GM19099 (cell line): ENCODE results near the gene SLC4A3.

Experiments
- POLR2A ChIP-seq: IDR thresholded peaks from 3 replicates; pipeline ENCODE4 v1.6.1; 2011; ENCODE audit warnings: low read depth; ENCODE audit not compliant: insufficient read length; ENCODE audit errors: extremely low read depth

The SLC4A3 gene

GRCh38 chr2:219605607-219605954 lies 21.8 kb upstream of the SLC4A3 start:
- no peak for TF ChIP-seq POLR2A

- TF ChIP-seq POLR2A = no peak
Measured at GRCh38 chr2:219607931-219608330, 19.5 kb upstream of the SLC4A3 start.

GRCh38 chr2:219608399-219608964 lies 18.9 kb upstream of the SLC4A3 start:
- no peak for TF ChIP-seq POLR2A

GRCh38 chr2:219609149-219609750 lies 18.2 kb upstream of the SLC4A3 start:
- TF ChIP-seq POLR2A = no peak

- TF ChIP-seq POLR2A = no peak
Measured at GRCh38 chr2:219611306-219611705, 16.1 kb upstream of the SLC4A3 start.

- TF ChIP-seq POLR2A = no peak
Measured at GRCh38 chr2:219611866-219612576, 15.4 kb upstream of the SLC4A3 start.

- TF ChIP-seq POLR2A = no peak
Measured at GRCh38 chr2:219612577-219613286, 14.7 kb upstream of the SLC4A3 start.

- TF ChIP-seq POLR2A = no peak
Measured at GRCh38 chr2:219613461-219614070, 13.9 kb upstream of the SLC4A3 start.

- no peak for TF ChIP-seq POLR2A
Measured at GRCh38 chr2:219614076-219614860, 13.2 kb upstream of the SLC4A3 start.

- no peak for TF ChIP-seq POLR2A
Measured at GRCh38 chr2:219615036-219615435, 12.4 kb upstream of the SLC4A3 start.

GRCh38 chr2:219615894-219616293 lies 11.5 kb upstream of the SLC4A3 start:
- no peak for TF ChIP-seq POLR2A

- TF ChIP-seq POLR2A = no peak
Measured at GRCh38 chr2:219616550-219616949, 10.9 kb upstream of the SLC4A3 start.

GRCh38 chr2:219618733-219619122 lies 8.7 kb upstream of the SLC4A3 start:
- TF ChIP-seq POLR2A = no peak

- TF ChIP-seq POLR2A = no peak
Measured at GRCh38 chr2:219619235-219619634, 8.2 kb upstream of the SLC4A3 start.

- TF ChIP-seq POLR2A = no peak
Measured at GRCh38 chr2:219620546-219620945, 6.9 kb upstream of the SLC4A3 start.
